Kidney (tissue), 14 donors: Measurements from ENCODE around the gene DLX4. TPM values are rescaled to one million over a fixed set of nuclear protein-coding genes. Genes with fewer than 3 reads are reported as not detected.

Experiments
- DNase-seq, 5 donors: peaks; one replicate each; pipeline ENCODE4 v3.0.0-alpha.2; 2013 to 2020
- FAIRE-seq: peaks from 2 replicates; lab custom pipeline; 2012; peaks lifted over from hg19 to GRCh38; lab: Jason Lieb, UNC
- H3K27ac ChIP-seq, 2 donors: one replicate each; pipeline ENCODE4 v1.7.0; 2013; ENCODE audit warnings: low read depth in 2 of 2, low read length in 2 of 2, inconsistent platforms in 1 of 2
- H3K27me3 ChIP-seq: one replicate; pipeline ENCODE4 v1.7.1; 2013; ENCODE audit warnings: low read length, inconsistent platforms; ENCODE audit not compliant: control insufficient read depth, insufficient read depth
- H3K36me3 ChIP-seq, 3 donors: one replicate each; pipeline versions ENCODE4 v1.7.0 to v1.7.1; 2013; ENCODE audit warnings: low read length in 3 of 3, control low read depth in 1 of 3, inconsistent platforms in 1 of 3; ENCODE audit not compliant: insufficient read depth in 3 of 3, control insufficient read depth in 2 of 3
- H3K4me1 ChIP-seq, 3 donors: one replicate each; pipeline versions ENCODE4 v1.7.0 to v1.7.1; 2013; ENCODE audit warnings: low read length in 3 of 3, inconsistent platforms in 1 of 3, low read depth in 1 of 3; ENCODE audit not compliant: control insufficient read depth in 2 of 3, insufficient read depth in 2 of 3
- H3K4me3 ChIP-seq, 3 donors: one replicate each; pipeline versions ENCODE4 v1.7.0 to v1.8.1; 2013; ENCODE audit warnings: low read length in 3 of 3, control low read depth in 1 of 3, inconsistent platforms in 1 of 3
- H3K9ac ChIP-seq, 3 donors: one replicate each; pipeline versions ENCODE4 v1.7.0 to v1.7.1; 2013; ENCODE audit warnings: low read length in 3 of 3, control low read depth in 1 of 3, inconsistent platforms in 1 of 3
- H3K9me3 ChIP-seq, 3 donors: one replicate each; pipeline versions ENCODE4 v1.7.0 to v1.7.1; 2013; ENCODE audit warnings: low read length in 3 of 3, control low read depth in 1 of 3, inconsistent platforms in 1 of 3; ENCODE audit not compliant: control insufficient read depth in 2 of 3, insufficient read depth in 1 of 3
- CTCF ChIP-seq: IDR thresholded peaks from 3 replicates; pipeline ENCODE4 v1.5.1; 2012; ENCODE audit warnings: mild to moderate bottlenecking, moderate library complexity, borderline replicate concordance; ENCODE audit not compliant: insufficient read depth; ENCODE audit errors: extremely low read depth
- intact Hi-C: fragments of 100-400 bp; cut with DNase I; formaldehyde crosslinking; loops from one replicate; pipeline ENCODE4 v1.11.1; 2022
- polyA plus RNA-seq: library from polyadenylated mRNA; stranded (reverse); fragments of 350-450 nt; fragmentation: Illumina TruSeq; extraction: RNeasy Lipid Tissue Mini Kit (QIAGEN cat#74804); gene quantifications from one replicate; pipeline ENCODE4 v1.2.3, GENCODE V29; 2014; ENCODE audit warnings: low read depth, low replicate concordance; ENCODE audit not compliant: insufficient read depth
- total RNA-seq: library from RNA; stranded (reverse); fragmentation: NEBNext Ultra II Directional; extraction: Animal tissue kit (Norgen Biotek cat#: 25700); gene quantifications from one replicate; pipeline ENCODE4 v1.2.1, GENCODE V29; 2021
- donor health status: control.
- donor health status: control.
- donor health status: control.
- donor health status: control.
- donor health status: control.
- donor health status: DM: yes; HTN: yes; CAD: no.
- donor health status: Normal renal cell carcinoma (clear cell type).

DLX4 gene
- total and polyA plus RNA-seq, 2 donors from 2014 or later: 0.44 TPM; not detected in 1

GRCh38 chr17:49996121-49996494, 27.1 kb downstream of the DLX4 start:
- peaks cover 34% of the 10 kb centered on the region for H3K27me3 ChIP-seq
- no peak overlapping the region for H3K27ac ChIP-seq
- DNase-seq: no peak
- FAIRE-seq: no peak
- H3K9ac ChIP-seq: no peak overlapping the region
- TF ChIP-seq CTCF: no peak
- no peak overlapping the region for H3K4me3 ChIP-seq
- no peaks in the 10 kb centered on the region for H3K36me3 ChIP-seq
- H3K9me3 ChIP-seq: peaks cover 0 to 2% (median 0%) of the 10 kb centered on the region in 3 donors
- intact Hi-C loops: loop anchor here (5.0 to 10.0 kb wide), 2 partner anchors 134 to 431 kb away; no protein-coding TSS in a partner anchor
- peaks cover 0 to 16% (median 11%) of the 10 kb centered on the region in 3 donors for H3K4me1 ChIP-seq

- peaks cover 0 to 16% (median 11%) of the 10 kb centered on the region in 3 donors for H3K4me1 ChIP-seq
- FAIRE-seq (no peak), DNase-seq (peak; percentile 75 to 85 (median 79))
- TF ChIP-seq CTCF: peak; percentile 96
- no peaks in the 10 kb centered on the region for H3K36me3 ChIP-seq
- H3K4me3 ChIP-seq: peak overlapping the region in 1 of 3 donors; percentile 49
- no peak overlapping the region for H3K9ac ChIP-seq
- H3K27ac ChIP-seq: no peak overlapping the region
- intact Hi-C loops: loop anchor here (5.0 to 10.0 kb wide), 2 partner anchors 134 to 432 kb away; no protein-coding TSS in a partner anchor
- peaks cover 0 to 2% (median 0%) of the 10 kb centered on the region in 3 donors for H3K9me3 ChIP-seq
- H3K27me3 ChIP-seq: peaks cover 34% of the 10 kb centered on the region
These were observed 27.7 kb downstream of the DLX4 start for GRCh38 chr17:49996495-49997300.

GRCh38 chr17:49997301-49997650, 28.3 kb downstream of the DLX4 start:
- intact Hi-C loops: loop anchor here (5.0 to 10.0 kb wide), 2 partner anchors 135 to 432 kb away; no protein-coding TSS in a partner anchor
- H3K4me3 ChIP-seq: no peak overlapping the region
- H3K27me3 ChIP-seq: peaks cover 30% of the 10 kb centered on the region
- H3K36me3 ChIP-seq: no peaks in the 10 kb centered on the region
- no peak overlapping the region for H3K27ac ChIP-seq
- peaks cover 0 to 2% (median 0%) of the 10 kb centered on the region in 3 donors for H3K9me3 ChIP-seq
- no peak for TF ChIP-seq CTCF
- H3K4me1 ChIP-seq: peaks cover 0 to 16% (median 11%) of the 10 kb centered on the region in 3 donors
- H3K9ac ChIP-seq: no peak overlapping the region
- DNase-seq (no peak), FAIRE-seq (no peak)
